Heart left ventricle (tissue), 16 donors: Measurements from ENCODE around the gene TSNAX. TPM values are rescaled to one million over a fixed set of nuclear protein-coding genes. Genes with fewer than 3 reads are reported as not detected.
A peak's percentile ranks its signal among the peaks of the same experiment; 100 is the strongest.

Source experiments
- ATAC-seq, 4 donors: fragments of 200-7000 bp; cut with Tn5 transposase; one replicate each; pipeline ENCODE4 v1.9.1; 2020 to 2022; ENCODE audit warnings: moderate library complexity in 4 of 4, mild to moderate bottlenecking in 3 of 4, moderate number of reproducible peaks in 1 of 4
- DNase-seq, 5 donors: peaks; one replicate each; pipeline ENCODE4 v3.0.0-alpha.2; 2020
- H3K27ac ChIP-seq, 12 donors: fragments of 200-600 bp; sonication (generic) in 4 of 12; one replicate each; pipeline versions ENCODE4 v1.5.0 to v1.8.0; 2016 to 2022; ENCODE audit warnings: mild to moderate bottlenecking in 2 of 12
- H3K27me3 ChIP-seq, 9 donors: fragments of 200-600 bp; sonication (generic) in 2 of 9; one replicate each; pipeline versions ENCODE4 v1.5.1 to v1.8.0; 2016 to 2022; ENCODE audit warnings: mild to moderate bottlenecking in 3 of 9
- H3K36me3 ChIP-seq, 9 donors: fragments of 200-600 bp; sonication (generic) in 2 of 9; one replicate each; pipeline versions ENCODE4 v1.5.0 to v1.8.0; 2018 to 2022; ENCODE audit warnings: mild to moderate bottlenecking in 2 of 9
- H3K4me1 ChIP-seq, 12 donors: fragments of 200-600 bp; sonication (generic) in 4 of 12; one replicate each; pipeline versions ENCODE4 v1.5.0 to v1.8.0; 2016 to 2022; ENCODE audit warnings: mild to moderate bottlenecking in 3 of 12
- H3K4me3 ChIP-seq, 12 donors: fragments of 200-600 bp; sonication (generic) in 4 of 12; one replicate each; pipeline versions ENCODE4 v1.5.0 to v1.8.0; 2017 to 2022; ENCODE audit warnings: mild to moderate bottlenecking in 9 of 12, moderate library complexity in 4 of 12
- H3K9me3 ChIP-seq, 12 donors: fragments of 200-600 bp; sonication (generic) in 4 of 12; one replicate each; pipeline versions ENCODE4 v1.5.0 to v1.8.0; 2016 to 2022; ENCODE audit warnings: mild to moderate bottlenecking in 1 of 12
- POLR2A ChIP-seq, 2 donors: fragments of 450-650 bp; IDR thresholded peaks; one replicate each; pipeline ENCODE4 v1.6.1; 2017; ENCODE audit warnings: antibody characterized with exemption in 2 of 2, mild to moderate bottlenecking in 2 of 2, moderate library complexity in 2 of 2
- WGBS, 4 donors: extraction: QIAGEN DNeasy Blood & Tissue Kit in 2 of 4; methylation state at CpG; one replicate each; pipeline versions ENCODE4 v1.1.5 to v1.1.7; 2013 to 2018; 5-methylcytosine and 5-hydroxymethylcytosine counted together
- intact Hi-C, 10 donors: fragments of 100-400 bp; cut with DNase I; formaldehyde crosslinking; loops; one replicate each; pipeline versions ENCODE4 v1.11.1 to v1.14.2; 2022
- polyA plus RNA-seq, 2 donors: library from polyadenylated mRNA; stranded (reverse); fragments of 200-250 nt; gene quantifications; one replicate each; pipeline ENCODE4 v1.2.3, GENCODE V29; 2013
- total RNA-seq, 9 donors: library from RNA; depleted of rRNA in 2 of 9; stranded (reverse); fragments of >200 nt in 2 of 9; fragmentation: NEBNext Ultra II Directional in 3 of 9; extraction: Animal tissue kit (Norgen Biotek cat#: 25700) in 3 of 9; gene quantifications; one replicate each; pipeline versions ENCODE4 v1.1.0 to v1.2.4, GENCODE V29; 2016 to 2023
- TF ChIP-seq, protein P1 (sequence below), 12 donors: fragments of 200-600 bp; sonication (generic) in 4 of 12; IDR thresholded peaks; one replicate each; pipeline versions ENCODE4 v1.5.0 to v1.8.0; 2018 to 2022; ENCODE audit warnings: antibody characterized with exemption in 12 of 12, mild to moderate bottlenecking in 5 of 12
- donor health status: ischemic (EF 13 %, LVEDD 7.1; RV severe dilation, severe dysfunction).
- donor health status: healthy with polysubstance abuse.
- donor health status: DM: no; HTN: yes; CAD: no.
- donor health status: DM: no; HTN: no; CAD: no.
- donor health status: ischemic (EF 25% LVEDD 6.9; RV normal size, moderate dysfunction).
- donor health status: ischemic (EF 25% LVEDD 5.7; RV mildly dilated, moderate dysfunction).
- donor health status: healthy.
- donor health status: DM: yes; HTN: yes; CAD: no.
- donor health status: ischemic (EF 35%, LVEDD 5.7; RV mildly dilated, moderate dysfunction).
- donor health status: nonischemic (EF 11% LVEDD 7.7; RV severe dilation, severe dysfunction).
- donor health status: DM: yes; HTN: yes; CAD: no.
- donor health status: PGD.
- donor health status: ischemic (EF 29% LVEDD 5.4; RV normal size, mild dysfunction).
- donor health status: nonischemic (EF 23%, LVEDD 6.1; RV moderate dilation, normal function).

Gene TSNAX
- total and polyA plus RNA-seq, 11 donors, result 9.7 to 43.5 (median 31.7) TPM

DNA sequence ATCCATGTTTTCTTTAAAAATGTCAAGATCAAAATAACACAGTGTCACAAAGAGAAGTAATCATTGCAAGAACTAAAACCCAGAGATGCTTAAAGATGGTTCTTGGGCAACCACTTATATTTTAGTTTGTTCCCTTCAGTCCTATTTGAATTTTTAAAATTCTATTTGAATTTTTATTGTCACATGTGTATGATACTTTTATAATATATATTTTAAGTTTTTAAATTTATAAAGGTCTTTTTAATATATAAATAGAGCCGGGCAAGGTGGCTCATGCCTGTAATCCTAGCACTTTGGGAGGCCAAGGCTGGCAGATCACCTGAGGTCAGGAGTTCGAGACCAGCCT is 75.8 kb downstream of the TSNAX start:
- 68 to 71% (median 70%) methylated on average over 2 of the region's 2 CpGs for WGBS, 4 donors
- H3K27ac ChIP-seq, result no peak overlapping the region
- H3K27me3 ChIP-seq, result no peaks in the 10 kb centered on the region
- ATAC-seq (no peak), DNase-seq (no peak)
- TF ChIP-seq, protein P1, sequence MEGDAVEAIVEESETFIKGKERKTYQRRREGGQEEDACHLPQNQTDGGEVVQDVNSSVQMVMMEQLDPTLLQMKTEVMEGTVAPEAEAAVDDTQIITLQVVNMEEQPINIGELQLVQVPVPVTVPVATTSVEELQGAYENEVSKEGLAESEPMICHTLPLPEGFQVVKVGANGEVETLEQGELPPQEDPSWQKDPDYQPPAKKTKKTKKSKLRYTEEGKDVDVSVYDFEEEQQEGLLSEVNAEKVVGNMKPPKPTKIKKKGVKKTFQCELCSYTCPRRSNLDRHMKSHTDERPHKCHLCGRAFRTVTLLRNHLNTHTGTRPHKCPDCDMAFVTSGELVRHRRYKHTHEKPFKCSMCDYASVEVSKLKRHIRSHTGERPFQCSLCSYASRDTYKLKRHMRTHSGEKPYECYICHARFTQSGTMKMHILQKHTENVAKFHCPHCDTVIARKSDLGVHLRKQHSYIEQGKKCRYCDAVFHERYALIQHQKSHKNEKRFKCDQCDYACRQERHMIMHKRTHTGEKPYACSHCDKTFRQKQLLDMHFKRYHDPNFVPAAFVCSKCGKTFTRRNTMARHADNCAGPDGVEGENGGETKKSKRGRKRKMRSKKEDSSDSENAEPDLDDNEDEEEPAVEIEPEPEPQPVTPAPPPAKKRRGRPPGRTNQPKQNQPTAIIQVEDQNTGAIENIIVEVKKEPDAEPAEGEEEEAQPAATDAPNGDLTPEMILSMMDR (IDR thresholded peaks at IDR 0.05), result peak in 1 of 12 donors; percentile 3
- no peak for TF ChIP-seq POLR2A (IDR thresholded peaks at IDR 0.05)
- H3K36me3 ChIP-seq, result no peaks in the 10 kb centered on the region
- peak overlapping the region in 3 of 12 donors; percentile 47 to 61 (median 49) for H3K4me3 ChIP-seq
- peaks cover 0 to 3% (median 0%) of the 10 kb centered on the region in 12 donors for H3K9me3 ChIP-seq
- intact Hi-C loops, result loop anchor here in 7 of 10 donors (5.0 to 10.0 kb wide), 4 partner anchors 182 to 359 kb away; partner anchors contain the start of genes GNPAT (in 3 of the 7) and EGLN1 (in 2 of the 7)
- peaks cover 0 to 44% (median 23%) of the 10 kb centered on the region in 12 donors for H3K4me1 ChIP-seq

DNA sequence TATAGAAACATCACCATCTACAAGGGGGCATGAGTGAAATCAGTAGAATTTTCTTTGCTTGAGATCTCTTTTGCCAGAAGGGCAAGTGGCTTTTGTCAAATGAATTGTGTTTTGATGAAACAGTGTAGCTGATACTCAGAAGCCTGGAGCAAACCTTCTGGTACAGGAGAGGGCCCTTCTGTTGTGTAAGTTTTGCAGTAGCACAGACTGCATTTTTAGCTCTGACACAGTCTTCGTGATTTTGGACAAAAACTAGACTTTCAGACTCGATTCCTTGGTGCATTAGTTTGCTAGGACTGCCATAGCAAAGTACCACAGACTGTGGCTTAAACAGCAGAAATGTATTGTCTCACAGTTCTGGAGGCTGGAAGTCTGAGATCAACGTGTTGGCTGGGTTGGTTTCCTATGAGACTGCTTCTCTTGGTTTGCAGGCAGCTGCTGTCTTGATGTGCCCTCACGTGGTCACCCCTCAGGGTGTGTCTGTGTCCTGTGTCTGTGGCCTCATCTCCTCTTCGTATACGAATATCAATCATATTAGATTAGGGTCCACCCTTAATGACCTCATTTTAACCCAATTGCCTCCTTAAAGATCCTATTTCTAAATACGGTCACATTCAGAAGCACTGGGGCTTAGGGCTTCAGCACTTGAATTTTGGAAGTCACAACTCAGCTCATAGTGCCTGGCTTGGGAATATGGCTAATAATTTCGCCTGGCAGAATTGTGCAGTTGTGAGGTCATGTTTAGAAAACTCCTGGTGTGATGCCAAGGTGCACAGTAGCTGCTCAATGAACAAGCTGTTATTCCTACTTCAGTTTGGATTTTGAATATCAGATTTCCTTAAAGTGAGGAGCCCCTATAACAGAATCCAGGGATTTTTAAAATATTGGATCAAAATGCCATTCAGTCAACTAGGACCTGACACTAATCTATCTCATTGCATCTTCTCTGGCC is 77.0 kb downstream of the TSNAX start:
- Histone ChIP-seq H3K4me1 (peaks cover 0 to 52% (median 16%) of the 10 kb centered on the region in 12 donors), H3K27ac (no peak overlapping the region), H3K36me3 (no peaks in the 10 kb centered on the region), H3K4me3 (no peak overlapping the region), H3K9me3 (peaks cover 0 to 3% (median 0%) of the 10 kb centered on the region in 12 donors), H3K27me3 (no peaks in the 10 kb centered on the region)
- TF ChIP-seq POLR2A (IDR thresholded peaks at IDR 0.05), result no peak
- TF ChIP-seq, protein P1 (IDR thresholded peaks at IDR 0.05), result no peak
- ATAC-seq (no peak), DNase-seq (no peak)
- intact Hi-C loops, result loop anchor here in 3 of 10 donors (10.0 kb wide), 1 partner anchor 361 kb away; the partner anchor contains the start of gene GNPAT (in 3 of the 3)
- WGBS, 4 donors, result 57 to 60% (median 58%) methylated on average over 8 of the region's 8 CpGs

DNA sequence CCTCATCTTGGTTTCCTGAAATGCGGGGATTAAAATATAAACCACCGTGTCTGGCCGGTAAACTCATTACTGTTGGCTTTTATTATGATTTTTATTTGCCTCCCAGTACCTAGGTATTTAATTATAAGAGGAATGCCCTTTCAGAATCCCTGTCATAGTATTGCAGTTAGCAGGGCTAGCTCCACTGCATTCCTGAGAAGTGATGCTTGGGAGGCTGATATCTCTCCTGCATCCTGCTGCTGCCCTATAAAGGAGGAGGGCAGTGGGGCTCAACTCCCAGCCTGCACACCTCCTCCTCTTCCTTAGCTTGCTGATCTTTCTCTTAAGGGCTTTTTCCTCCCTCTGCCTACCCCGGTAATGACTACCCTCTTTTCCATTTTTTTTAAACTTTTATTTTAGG is 78.2 kb downstream of the TSNAX start:
- H3K9me3 ChIP-seq, result peaks cover 0 to 3% (median 0%) of the 10 kb centered on the region in 12 donors
- no peak overlapping the region for H3K27ac ChIP-seq
- H3K4me3 ChIP-seq, result no peak overlapping the region
- TF ChIP-seq POLR2A (IDR thresholded peaks at IDR 0.05), result no peak
- TF ChIP-seq, protein P1 (IDR thresholded peaks at IDR 0.05), result no peak
- no peak for ATAC-seq
- WGBS, 4 donors, result 66 to 82% (median 71%) methylated on average over 4 of the region's 4 CpGs
- H3K36me3 ChIP-seq, result no peaks in the 10 kb centered on the region
- intact Hi-C loops, result loop anchor here in 3 of 10 donors (10.0 kb wide), 1 partner anchor 362 kb away; the partner anchor contains the start of gene GNPAT (in 3 of the 3)
- DNase-seq, result no peak
- peaks cover 0 to 52% (median 11%) of the 10 kb centered on the region in 12 donors for H3K4me1 ChIP-seq
- no peaks in the 10 kb centered on the region for H3K27me3 ChIP-seq

DNA sequence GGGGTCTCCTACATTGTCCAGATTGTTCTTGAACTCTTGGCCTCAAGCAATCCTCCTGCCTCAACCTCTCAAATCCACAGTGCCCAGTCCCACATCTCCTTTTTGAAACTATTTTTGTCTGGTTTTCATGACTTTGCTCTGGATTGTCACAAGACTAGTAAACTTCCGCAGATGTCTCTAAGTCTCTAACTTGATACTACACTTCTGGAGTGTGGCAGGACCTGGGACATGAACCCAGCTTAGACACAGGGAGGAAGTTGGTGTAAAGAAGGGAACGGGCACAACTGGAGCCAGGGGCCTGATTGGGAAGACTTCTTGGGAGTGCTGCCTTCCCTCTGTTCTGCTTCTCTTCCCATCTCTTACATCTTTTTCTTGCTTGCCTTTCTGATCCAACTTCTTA is 81.9 kb downstream of the TSNAX start:
- intact Hi-C loops, result no loop called here
- no peaks in the 10 kb centered on the region for H3K36me3 ChIP-seq
- peaks cover 0 to 64% (median 0%) of the 10 kb centered on the region in 12 donors for H3K4me1 ChIP-seq
- H3K4me3 ChIP-seq, result no peak overlapping the region
- no peaks in the 10 kb centered on the region for H3K27me3 ChIP-seq
- peaks cover 0 to 3% (median 0%) of the 10 kb centered on the region in 12 donors for H3K9me3 ChIP-seq
- peak overlapping the region in 1 of 12 donors; percentile 49 for H3K27ac ChIP-seq
- 90 to 98% (median 94%) methylated on average over 2 of the region's 2 CpGs for WGBS, 4 donors
- no peak for DNase-seq
- ATAC-seq, result peak in 1 of 4 donors; percentile 32
- no peak for TF ChIP-seq POLR2A (IDR thresholded peaks at IDR 0.05)
- TF ChIP-seq, protein P1 (IDR thresholded peaks at IDR 0.05), result no peak
